ENCODE results near the gene AMTN.
"Not testable (repeated sequence)": the region's sequence is repeated elsewhere in the genome, so short reads cannot be mapped to it uniquely, and the experiment has no call there.

Gene AMTN

DNA sequence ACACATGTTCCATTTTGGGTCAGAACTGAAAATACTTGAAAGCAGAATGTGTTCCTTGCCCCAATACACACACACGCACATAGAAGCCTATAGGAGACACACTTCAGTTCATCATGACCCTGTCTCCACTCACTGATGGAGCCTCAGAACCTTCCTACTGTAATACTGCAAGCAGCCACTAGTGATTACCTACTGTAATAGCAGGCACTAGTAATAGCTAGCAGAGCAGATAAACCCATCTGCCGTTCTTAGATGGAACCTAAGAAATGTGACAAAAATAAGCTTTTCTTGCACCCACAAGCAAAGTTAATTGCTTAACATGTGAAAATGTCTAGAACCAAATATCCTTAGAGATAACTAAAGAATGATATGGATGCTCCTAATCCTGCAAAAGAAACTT lies 13.6 kb downstream of the AMTN start:
- FAIRE-seq (no peak), DNase-seq (ENCODE audit: insufficient read length, low spot score) (no peak)
- TF ChIP-seq CTCF (IDR thresholded peaks at IDR 0.05; ENCODE audit: insufficient read depth, missing control alignments), result no peak

DNA sequence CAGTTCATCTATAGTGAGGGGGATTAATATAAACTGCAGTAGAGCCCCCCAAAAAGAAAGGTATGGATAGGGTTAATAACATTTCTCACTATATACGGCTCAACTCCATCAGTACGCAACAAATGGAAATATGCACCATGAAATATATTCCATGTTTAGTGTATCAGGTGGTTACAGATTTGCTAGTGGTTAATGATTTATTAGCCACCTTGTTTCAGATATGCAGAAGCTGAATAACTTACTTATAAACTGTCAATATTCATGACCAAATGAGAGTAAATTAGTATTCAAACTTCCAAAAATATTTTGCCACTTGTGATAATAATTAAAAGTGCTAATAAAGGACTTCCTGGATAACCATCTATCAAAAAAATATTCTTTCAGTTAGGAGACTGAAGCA lies 14.8 kb downstream of the AMTN start:
- no peak for TF ChIP-seq CTCF (IDR thresholded peaks at IDR 0.05; ENCODE audit: insufficient read depth, missing control alignments)
- DNase-seq (ENCODE audit: insufficient read length, low spot score) (no peak), FAIRE-seq (no peak)

- DNase-seq (ENCODE audit: insufficient read length, low spot score) (no peak), FAIRE-seq (no peak)
- TF ChIP-seq CTCF (IDR thresholded peaks at IDR 0.05; ENCODE audit: insufficient read depth, missing control alignments), result no peak
Measured at GRCh38 chr4:70533791-70534190, 15.4 kb downstream of the AMTN start.

DNA sequence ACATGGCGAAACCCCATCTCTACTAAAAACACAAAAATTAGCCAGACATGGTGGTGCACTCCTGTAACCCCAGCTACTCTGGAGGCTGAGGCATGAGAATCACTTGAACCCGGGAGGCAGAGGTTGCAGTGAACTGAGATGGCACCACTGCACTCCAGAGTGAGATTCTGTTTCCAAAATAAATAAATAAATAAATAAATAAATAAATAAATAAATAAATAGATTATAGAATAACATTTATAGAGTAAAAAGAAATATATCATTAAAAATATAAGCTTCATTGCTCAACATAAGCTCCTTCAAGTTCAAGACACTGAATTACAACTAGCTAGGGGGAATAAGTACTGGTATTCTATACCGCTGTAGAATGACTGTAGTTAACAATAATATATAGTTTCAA lies 16.5 kb downstream of the AMTN start:
- not testable (repeated sequence) for FAIRE-seq; DNase-seq (ENCODE audit: insufficient read length, low spot score)

GRCh38 chr4:70538869-70539268 lies 20.5 kb downstream of the AMTN start:
- no peak for DNase-seq (ENCODE audit: insufficient read length, low spot score)
- no peak for TF ChIP-seq CTCF (IDR thresholded peaks at IDR 0.05; ENCODE audit: insufficient read depth, missing control alignments)
- no peak for FAIRE-seq

GRCh38 chr4:70544279-70544868 lies 26.0 kb downstream of the AMTN start:
- no peak for FAIRE-seq
- TF ChIP-seq CTCF (IDR thresholded peaks at IDR 0.05; ENCODE audit: insufficient read depth, missing control alignments), result peak; percentile 51

DNA sequence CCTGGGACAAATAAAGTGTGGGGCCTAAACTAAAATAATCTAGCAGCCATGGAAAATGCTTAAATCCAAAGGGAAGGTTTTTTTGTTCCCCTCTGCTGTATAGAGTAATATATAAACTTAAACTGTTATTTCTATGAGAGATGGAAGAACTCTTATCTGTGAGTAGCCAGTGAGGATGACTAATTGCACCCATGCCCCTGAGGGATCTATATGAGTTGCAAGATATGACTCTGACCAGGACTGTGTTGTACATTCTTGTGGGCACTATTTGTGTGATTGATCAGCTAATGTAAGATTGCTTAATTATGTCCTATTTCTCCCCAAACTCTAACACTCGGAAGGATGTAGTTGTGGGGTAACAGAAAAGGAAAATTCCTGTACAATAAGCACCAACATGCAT lies 38.5 kb downstream of the AMTN start:
- TF ChIP-seq CTCF (IDR thresholded peaks at IDR 0.05; ENCODE audit: insufficient read depth, missing control alignments), result no peak
- no peak for DNase-seq (ENCODE audit: insufficient read length, low spot score)
- FAIRE-seq, result no peak

More at GRCh38 chr4:70544279-70544868, 26.0 kb downstream of the AMTN start:
- no peak for DNase-seq (ENCODE audit: insufficient read length, low spot score)

Data from D721Med (cell line).